Heart left ventricle (tissue), 16 donors: ENCODE data around the gene SFPQ. TPM values are rescaled to one million over a fixed set of nuclear protein-coding genes. Genes with fewer than 3 reads are reported as not detected.

ENCODE experiments used
- ATAC-seq, 4 donors: fragments of 200-7000 bp; cut with Tn5 transposase; one replicate each; pipeline ENCODE4 v1.9.1; 2020 to 2022; ENCODE audit warnings: moderate library complexity in 4 of 4, mild to moderate bottlenecking in 3 of 4, moderate number of reproducible peaks in 1 of 4
- DNase-seq, 5 donors: peaks; one replicate each; pipeline ENCODE4 v3.0.0-alpha.2; 2020
- H3K27ac ChIP-seq, 12 donors: fragments of 200-600 bp; sonication (generic) in 4 of 12; one replicate each; pipeline versions ENCODE4 v1.5.0 to v1.8.0; 2016 to 2022; ENCODE audit warnings: mild to moderate bottlenecking in 2 of 12
- H3K27me3 ChIP-seq, 9 donors: fragments of 200-600 bp; sonication (generic) in 2 of 9; one replicate each; pipeline versions ENCODE4 v1.5.1 to v1.8.0; 2016 to 2022; ENCODE audit warnings: mild to moderate bottlenecking in 3 of 9
- H3K36me3 ChIP-seq, 9 donors: fragments of 200-600 bp; sonication (generic) in 2 of 9; one replicate each; pipeline versions ENCODE4 v1.5.0 to v1.8.0; 2018 to 2022; ENCODE audit warnings: mild to moderate bottlenecking in 2 of 9
- H3K4me1 ChIP-seq, 12 donors: fragments of 200-600 bp; sonication (generic) in 4 of 12; one replicate each; pipeline versions ENCODE4 v1.5.0 to v1.8.0; 2016 to 2022; ENCODE audit warnings: mild to moderate bottlenecking in 3 of 12
- H3K4me3 ChIP-seq, 12 donors: fragments of 200-600 bp; sonication (generic) in 4 of 12; one replicate each; pipeline versions ENCODE4 v1.5.0 to v1.8.0; 2017 to 2022; ENCODE audit warnings: mild to moderate bottlenecking in 9 of 12, moderate library complexity in 4 of 12
- H3K9me3 ChIP-seq, 12 donors: fragments of 200-600 bp; sonication (generic) in 4 of 12; one replicate each; pipeline versions ENCODE4 v1.5.0 to v1.8.0; 2016 to 2022; ENCODE audit warnings: mild to moderate bottlenecking in 1 of 12
- POLR2A ChIP-seq, 2 donors: fragments of 450-650 bp; IDR thresholded peaks; one replicate each; pipeline ENCODE4 v1.6.1; 2017; ENCODE audit warnings: antibody characterized with exemption in 2 of 2, mild to moderate bottlenecking in 2 of 2, moderate library complexity in 2 of 2
- WGBS, 4 donors: extraction: QIAGEN DNeasy Blood & Tissue Kit in 2 of 4; methylation state at CpG; one replicate each; pipeline versions ENCODE4 v1.1.5 to v1.1.7; 2013 to 2018; 5-methylcytosine and 5-hydroxymethylcytosine counted together
- intact Hi-C, 10 donors: fragments of 100-400 bp; cut with DNase I; formaldehyde crosslinking; loops; one replicate each; pipeline versions ENCODE4 v1.11.1 to v1.14.2; 2022
- polyA plus RNA-seq, 2 donors: library from polyadenylated mRNA; stranded (reverse); fragments of 200-250 nt; gene quantifications; one replicate each; pipeline ENCODE4 v1.2.3, GENCODE V29; 2013
- total RNA-seq, 9 donors: library from RNA; depleted of rRNA in 2 of 9; stranded (reverse); fragments of >200 nt in 2 of 9; fragmentation: NEBNext Ultra II Directional in 3 of 9; extraction: Animal tissue kit (Norgen Biotek cat#: 25700) in 3 of 9; gene quantifications; one replicate each; pipeline versions ENCODE4 v1.1.0 to v1.2.4, GENCODE V29; 2016 to 2023
- TF ChIP-seq, protein P1 (sequence below), 12 donors: fragments of 200-600 bp; sonication (generic) in 4 of 12; IDR thresholded peaks; one replicate each; pipeline versions ENCODE4 v1.5.0 to v1.8.0; 2018 to 2022; ENCODE audit warnings: antibody characterized with exemption in 12 of 12, mild to moderate bottlenecking in 5 of 12
- donor health status: ischemic (EF 13 %, LVEDD 7.1; RV severe dilation, severe dysfunction).
- donor health status: healthy with polysubstance abuse.
- donor health status: DM: no; HTN: yes; CAD: no.
- donor health status: DM: no; HTN: no; CAD: no.
- donor health status: ischemic (EF 25% LVEDD 6.9; RV normal size, moderate dysfunction).
- donor health status: ischemic (EF 25% LVEDD 5.7; RV mildly dilated, moderate dysfunction).
- donor health status: healthy.
- donor health status: DM: yes; HTN: yes; CAD: no.
- donor health status: ischemic (EF 35%, LVEDD 5.7; RV mildly dilated, moderate dysfunction).
- donor health status: nonischemic (EF 11% LVEDD 7.7; RV severe dilation, severe dysfunction).
- donor health status: DM: yes; HTN: yes; CAD: no.
- donor health status: PGD.
- donor health status: ischemic (EF 29% LVEDD 5.4; RV normal size, mild dysfunction).
- donor health status: nonischemic (EF 23%, LVEDD 6.1; RV moderate dilation, normal function).

Gene SFPQ
- total and polyA plus RNA-seq, 11 donors = 58.6 to 114 (median 76.4) TPM

DNA sequence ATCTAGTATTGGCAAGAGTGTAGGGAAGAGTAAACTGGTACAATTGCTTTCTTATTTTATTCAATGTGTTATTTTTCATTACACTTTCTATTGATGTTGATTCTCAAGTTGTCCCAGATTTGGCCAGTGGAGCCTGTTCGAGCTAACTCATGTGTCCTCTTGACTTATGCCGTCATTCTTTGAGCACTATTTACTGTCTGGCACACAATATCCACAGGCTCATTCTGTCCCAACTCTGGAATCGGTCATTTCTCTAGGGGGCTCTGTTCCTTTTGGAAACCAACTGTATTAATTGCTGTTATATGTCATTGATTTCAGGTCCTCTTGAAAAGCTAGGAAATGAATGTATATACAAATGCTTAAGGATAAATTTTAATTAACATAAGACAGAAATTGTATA is 22.4 kb upstream of the SFPQ start:
- Histone ChIP-seq H3K36me3 (no peaks in the 10 kb centered on the region), H3K27me3 (no peaks in the 10 kb centered on the region), H3K4me3 (no peak overlapping the region), H3K4me1 (peaks cover 0 to 13% (median 0%) of the 10 kb centered on the region in 12 donors), H3K9me3 (no peaks in the 10 kb centered on the region), H3K27ac (no peak overlapping the region)
- 22 to 47% (median 40%) methylated on average over 3 of the region's 3 CpGs for WGBS, 4 donors
- ATAC-seq (peak in 3 of 4 donors; percentile 65 to 75 (median 69)), DNase-seq (no peak)
- intact Hi-C loops = no loop called here
- TF ChIP-seq POLR2A (IDR thresholded peaks at IDR 0.05) = no peak
- TF ChIP-seq, protein P1, sequence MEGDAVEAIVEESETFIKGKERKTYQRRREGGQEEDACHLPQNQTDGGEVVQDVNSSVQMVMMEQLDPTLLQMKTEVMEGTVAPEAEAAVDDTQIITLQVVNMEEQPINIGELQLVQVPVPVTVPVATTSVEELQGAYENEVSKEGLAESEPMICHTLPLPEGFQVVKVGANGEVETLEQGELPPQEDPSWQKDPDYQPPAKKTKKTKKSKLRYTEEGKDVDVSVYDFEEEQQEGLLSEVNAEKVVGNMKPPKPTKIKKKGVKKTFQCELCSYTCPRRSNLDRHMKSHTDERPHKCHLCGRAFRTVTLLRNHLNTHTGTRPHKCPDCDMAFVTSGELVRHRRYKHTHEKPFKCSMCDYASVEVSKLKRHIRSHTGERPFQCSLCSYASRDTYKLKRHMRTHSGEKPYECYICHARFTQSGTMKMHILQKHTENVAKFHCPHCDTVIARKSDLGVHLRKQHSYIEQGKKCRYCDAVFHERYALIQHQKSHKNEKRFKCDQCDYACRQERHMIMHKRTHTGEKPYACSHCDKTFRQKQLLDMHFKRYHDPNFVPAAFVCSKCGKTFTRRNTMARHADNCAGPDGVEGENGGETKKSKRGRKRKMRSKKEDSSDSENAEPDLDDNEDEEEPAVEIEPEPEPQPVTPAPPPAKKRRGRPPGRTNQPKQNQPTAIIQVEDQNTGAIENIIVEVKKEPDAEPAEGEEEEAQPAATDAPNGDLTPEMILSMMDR (IDR thresholded peaks at IDR 0.05) = peak in 1 of 12 donors; percentile 10

DNA sequence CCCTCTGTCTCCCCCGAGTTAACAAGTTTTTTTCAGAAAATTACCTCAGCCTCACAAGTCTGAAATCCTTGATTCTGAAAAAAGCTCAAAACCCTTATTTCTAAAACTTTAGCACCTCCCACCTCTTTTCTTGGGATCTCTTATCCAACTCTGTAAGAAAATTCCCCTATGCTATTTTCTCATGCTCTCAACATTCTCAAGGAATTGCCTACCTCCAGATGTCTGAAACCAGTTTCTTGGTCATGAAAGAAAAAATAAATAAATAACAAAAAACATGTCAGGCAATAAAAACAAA is 18.1 kb upstream of the SFPQ start:
- Histone ChIP-seq H3K9me3 (no peaks in the 10 kb centered on the region), H3K36me3 (no peaks in the 10 kb centered on the region), H3K27me3 (no peaks in the 10 kb centered on the region), H3K4me1 (peaks cover 0 to 18% (median 0%) of the 10 kb centered on the region in 12 donors), H3K4me3 (no peak overlapping the region), H3K27ac (no peak overlapping the region)
- ATAC-seq (no peak), DNase-seq (no peak)
- 37 to 85% (median 68%) methylated on average over 1 of the region's 1 CpG for WGBS, 4 donors
- intact Hi-C loops = no loop called here
- TF ChIP-seq POLR2A (IDR thresholded peaks at IDR 0.05) = no peak
- TF ChIP-seq, protein P1 (IDR thresholded peaks at IDR 0.05) = no peak

DNA sequence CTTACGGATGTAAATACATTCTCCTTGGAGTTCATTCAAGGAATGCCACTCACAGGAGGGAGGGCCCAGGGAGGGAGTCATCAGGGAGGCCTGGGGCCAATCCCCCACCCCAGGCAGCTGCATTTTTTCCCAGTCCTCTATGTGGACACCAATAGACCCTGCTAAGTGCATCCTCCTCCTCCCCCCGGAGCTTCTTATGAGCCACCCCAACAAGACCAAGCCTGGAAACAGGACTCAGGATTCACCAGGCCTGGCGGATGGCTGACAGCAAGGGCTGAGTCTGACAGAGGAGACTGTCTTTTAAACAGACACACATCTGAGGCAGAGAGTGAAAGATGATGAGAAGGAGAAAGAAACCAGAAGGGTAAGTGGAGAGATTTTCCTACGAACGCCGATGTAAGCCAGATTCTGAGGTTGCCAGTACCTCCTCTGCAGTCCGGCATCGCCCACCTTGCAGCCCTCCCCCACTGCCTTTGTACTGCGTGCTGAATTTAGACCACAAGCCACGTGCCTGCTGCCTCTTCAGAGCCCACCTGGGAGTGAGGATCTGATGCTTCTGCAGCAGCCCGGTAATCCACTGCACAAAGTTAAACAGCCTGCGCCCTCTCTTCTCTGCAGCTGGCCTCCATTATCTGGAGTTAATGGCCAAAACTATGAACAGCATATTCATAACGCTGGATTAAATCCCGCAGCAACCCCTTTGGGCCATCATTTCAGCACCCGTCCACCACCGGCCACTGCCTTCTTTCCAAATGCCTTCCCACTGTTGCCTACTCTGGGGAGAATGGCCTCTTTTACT is 17.6 kb upstream of the SFPQ start:
- WGBS, 4 donors = 17 to 56% (median 49%) methylated on average over 16 of the region's 16 CpGs
- Histone ChIP-seq H3K9me3 (no peaks in the 10 kb centered on the region), H3K4me3 (peak overlapping the region in 2 of 12 donors; percentile 4 to 24), H3K36me3 (no peaks in the 10 kb centered on the region), H3K27me3 (no peaks in the 10 kb centered on the region), H3K4me1 (peaks cover 0 to 18% (median 0%) of the 10 kb centered on the region in 12 donors), H3K27ac (peak overlapping the region in 1 of 12 donors; percentile 15)
- TF ChIP-seq POLR2A (IDR thresholded peaks at IDR 0.05) = no peak
- TF ChIP-seq, protein P1 (IDR thresholded peaks at IDR 0.05) = no peak
- ATAC-seq (peak in 1 of 4 donors; percentile 24), DNase-seq (peak in 2 of 5 donors; percentile 20 to 26)
- intact Hi-C loops = no loop called here

DNA sequence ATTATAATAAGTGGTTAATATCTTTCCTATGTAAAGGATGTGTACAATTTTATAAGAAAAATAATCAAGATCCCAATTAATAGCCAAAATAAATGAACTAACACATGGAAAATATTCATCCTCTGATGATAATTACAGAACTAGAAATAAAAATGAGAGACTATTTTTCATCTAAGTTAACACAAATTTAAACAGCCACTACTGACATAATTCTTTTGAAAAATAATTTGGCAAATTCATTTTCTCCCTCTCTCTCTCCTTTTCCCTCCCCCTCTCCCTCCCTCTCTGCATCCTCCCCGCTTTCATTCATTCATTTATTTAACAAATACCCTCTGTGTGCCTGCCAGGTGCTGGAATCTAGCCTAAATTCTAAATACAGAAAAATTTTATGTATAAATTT is 10.3 kb upstream of the SFPQ start:
- TF ChIP-seq POLR2A (IDR thresholded peaks at IDR 0.05) = no peak
- TF ChIP-seq, protein P1 (IDR thresholded peaks at IDR 0.05) = no peak
- intact Hi-C loops = loop anchor here in 8 of 10 donors (2.0 to 10.0 kb wide), 9 partner anchors 62 to 522 kb away; partner anchors contain the start of gene ZMYM4 (in 2 of the 8)
- DNase-seq = no peak
- no peaks in the 10 kb centered on the region for H3K9me3 ChIP-seq
- H3K4me3 ChIP-seq = no peak overlapping the region
- H3K36me3 ChIP-seq = no peaks in the 10 kb centered on the region
- WGBS, 4 donors = 86 to 92% (median 87%) methylated on average over 1 of the region's 1 CpG
- ATAC-seq = no peak
- no peak overlapping the region for H3K27ac ChIP-seq
- H3K4me1 ChIP-seq = peaks cover 0 to 8% (median 0%) of the 10 kb centered on the region in 12 donors
- no peaks in the 10 kb centered on the region for H3K27me3 ChIP-seq
